Lower leg skin (tissue), 3 donors: ENCODE measurements around the gene ARHGAP44.

Source experiments
- CTCF ChIP-seq, 3 donors: fragments of 450-650 bp; IDR thresholded peaks; one replicate each; pipeline ENCODE4 v1.5.1; 2016; ENCODE audit warnings: antibody characterized with exemption in 3 of 3, mild to moderate bottlenecking in 3 of 3, moderate library complexity in 2 of 3
- POLR2A ChIP-seq, 2 donors: fragments of 450-650 bp; IDR thresholded peaks; one replicate each; pipeline ENCODE4 v1.6.1; 2016 to 2017; ENCODE audit warnings: antibody characterized with exemption in 2 of 2, mild to moderate bottlenecking in 1 of 2, moderate library complexity in 1 of 2

GRCh38 chr17:12973496-12974004 is 184.3 kb downstream of the ARHGAP44 start:
- TF ChIP-seq POLR2A (IDR thresholded peaks at IDR 0.05) (no peak), CTCF (IDR thresholded peaks at IDR 0.05) (no peak)
